ENCODE measurements around the gene MPP7.

- TF ChIP-seq CTCF (IDR thresholded peaks at IDR 0.05) (no peak), POLR2AphosphoS5 (IDR thresholded peaks at IDR 0.05) (no peak), POLR2A (IDR thresholded peaks at IDR 0.05) (no peak), EP300 (IDR thresholded peaks at IDR 0.05; ENCODE audit: low read depth) (no peak)
Measured at GRCh38 chr10:28269842-28270456, 32.9 kb downstream of the MPP7 start.

Data from transverse colon (tissue), 4 donors.